Keratinocyte (primary cell): ENCODE measurements around the gene SSX2IP. TPM values are rescaled to one million over a fixed set of nuclear protein-coding genes. Genes with fewer than 3 reads are reported as not detected.

Source experiments
- DNase-seq: peaks from one replicate; pipeline ENCODE4 v3.0.0-alpha.2; 2011; ENCODE audit warnings: low read depth, missing footprints, low spot score
- FAIRE-seq: peaks from 2 replicates; lab custom pipeline; 2011; peaks lifted over from hg19 to GRCh38; lab: Jason Lieb, UNC
- H2AFZ ChIP-seq: 2 replicates; pipeline ENCODE4 v1.6.0; 2012; ENCODE audit warnings: low read length, control low read depth, inconsistent platforms; ENCODE audit not compliant: control insufficient read depth
- H3K27ac ChIP-seq: 2 replicates; pipeline ENCODE4 v1.5.1; 2011; ENCODE audit warnings: low read length; ENCODE audit not compliant: control insufficient read depth, insufficient read depth
- H3K27me3 ChIP-seq: 3 replicates; pipeline ENCODE4 v1.6.0; 2011; ENCODE audit warnings: low read length; ENCODE audit not compliant: control insufficient read depth, insufficient read depth; ENCODE audit errors: extremely low read depth
- H3K36me3 ChIP-seq, 2 experiments: 2 replicates in 1 of 2; 3 replicates in 1 of 2; pipeline ENCODE4 v1.5.1; 2011; ENCODE audit warnings: low read length in 2 of 2, mild to moderate bottlenecking in 1 of 2; ENCODE audit not compliant: control insufficient read depth in 2 of 2, insufficient read depth in 2 of 2; ENCODE audit errors: extremely low read depth in 1 of 2
- H3K4me1 ChIP-seq: 3 replicates; pipeline ENCODE4 v1.5.1; 2011; ENCODE audit warnings: low read length; ENCODE audit not compliant: control insufficient read depth, insufficient read depth; ENCODE audit errors: extremely low read depth
- H3K4me2 ChIP-seq: 3 replicates; pipeline ENCODE4 v1.6.0; 2011; ENCODE audit warnings: low read depth, low read length; ENCODE audit not compliant: control insufficient read depth, insufficient read depth; ENCODE audit errors: extremely low read depth
- H3K4me3 ChIP-seq, 3 experiments: fragments of 200-600 bp in 1 of 3; sonication (generic) in 1 of 3; 2 replicates in 2 of 3; 3 replicates in 1 of 3; pipeline ENCODE4 v1.5.1; 2011 to 2016; ENCODE audit warnings: low read length in 3 of 3, mild to moderate bottlenecking in 3 of 3, control low read depth in 2 of 3, inconsistent platforms in 1 of 3, low read depth in 1 of 3, mixed read lengths in 1 of 3, mixed run types in 1 of 3, moderate library complexity in 1 of 3; ENCODE audit not compliant: control insufficient read depth in 2 of 3, insufficient read depth in 2 of 3; ENCODE audit errors: extremely low read depth in 1 of 3
- H3K79me2 ChIP-seq: 2 replicates; pipeline ENCODE4 v1.6.0; 2012; ENCODE audit warnings: low read length; ENCODE audit not compliant: control insufficient read depth, insufficient read depth
- H3K9ac ChIP-seq: 3 replicates; pipeline ENCODE4 v1.6.0; 2011; ENCODE audit warnings: low read length; ENCODE audit not compliant: control insufficient read depth, insufficient read depth; ENCODE audit errors: extremely low read depth
- H3K9me1 ChIP-seq: 3 replicates; pipeline ENCODE4 v1.6.0; 2011; ENCODE audit warnings: low read length; ENCODE audit not compliant: control insufficient read depth, insufficient read depth; ENCODE audit errors: extremely low read depth
- H3K9me3 ChIP-seq: 2 replicates; pipeline ENCODE4 v1.5.1; 2012; ENCODE audit warnings: low read depth, low read length; ENCODE audit not compliant: control insufficient read depth
- H4K20me1 ChIP-seq: 3 replicates; pipeline ENCODE4 v1.6.0; 2011; ENCODE audit warnings: low read length; ENCODE audit not compliant: control insufficient read depth, insufficient read depth; ENCODE audit errors: extremely low read depth
- EZH2 ChIP-seq: IDR thresholded peaks from one replicate; pipeline ENCODE4 v1.6.1; 2012; ENCODE audit warnings: inconsistent platforms, mild to moderate bottlenecking, low read length, moderate library complexity
- dilution Hi-C: fragments of 300-500 bp; cut with MboI; formaldehyde crosslinking; loops from one replicate; pipeline ENCODE4 v1.7.0; 2020; ENCODE audit warnings: low sequenced_read_pairs; ENCODE audit not compliant: extremely low pct_ligation_motif_present
- polyA plus RNA-seq, 5 experiments: library from polyadenylated mRNA; depleted of rRNA in 3 of 5; stranded (reverse) in 3 of 5; stranded (forward) in 1 of 5; unstranded in 1 of 5; fragments of >200 nt; gene quantifications; 1 replicate in 1 of 5; 2 replicates in 3 of 5; 3 replicates in 1 of 5; pipeline versions ENCODE4 v1.2.1 to v1.2.3, GENCODE V29; 2011 to 2012; ENCODE audit warnings: missing spikeins in 2 of 5, low read depth in 1 of 5, low replicate concordance in 1 of 5
- TF ChIP-seq, protein P1 (sequence below), 3 experiments: IDR thresholded peaks in 1 of 3; conservative IDR thresholded peaks in 1 of 3; optimal IDR thresholded peaks in 1 of 3; 2 replicates in 2 of 3; 3 replicates in 1 of 3; pipeline versions ENCODE3 to v1.5.1; 2011; ENCODE audit warnings: low read length in 3 of 3, mild to moderate bottlenecking in 3 of 3, moderate library complexity in 2 of 3, control low read depth in 1 of 3, inconsistent platforms in 1 of 3; ENCODE audit not compliant: insufficient read depth in 2 of 3; ENCODE audit errors: extremely low read depth in 1 of 3

The SSX2IP gene
- polyA plus RNA-seq, 1 donor (not counting 4 experiments of a cell fraction or from before 2014, with no cell fraction given), result 13.0 TPM

DNA sequence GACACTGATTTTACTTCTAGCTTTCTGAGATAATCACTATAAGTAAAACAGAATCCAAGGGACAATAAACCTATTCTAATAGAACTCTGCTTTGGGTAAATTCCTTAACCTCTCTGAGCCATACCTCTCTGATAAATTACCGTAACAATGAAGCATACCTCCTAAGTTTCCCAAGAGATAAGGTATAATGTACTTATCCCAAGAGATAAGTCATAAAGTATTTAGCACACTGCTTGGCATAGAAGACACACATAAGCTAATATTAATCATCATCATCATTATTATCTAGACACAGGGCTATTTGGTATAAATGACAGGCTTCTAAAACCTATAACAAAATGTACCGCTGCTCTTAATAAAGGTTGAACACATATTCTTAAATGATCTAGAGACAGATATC is 16.2 kb downstream of the SSX2IP start:
- Histone ChIP-seq H2AFZ (no peak overlapping the region), H3K27ac (no peak overlapping the region), H3K4me1 (no peaks in the 10 kb centered on the region), H3K9ac (no peak overlapping the region), H4K20me1 (no peaks in the 10 kb centered on the region), H3K36me3 (no peaks in the 10 kb centered on the region), H3K9me1 (no peaks in the 10 kb centered on the region), H3K79me2 (no peaks in the 10 kb centered on the region), H3K9me3 (no peaks in the 10 kb centered on the region), H3K4me3 (no peak overlapping the region), H3K4me2 (no peak overlapping the region), H3K27me3 (no peaks in the 10 kb centered on the region)
- TF ChIP-seq, protein P1, sequence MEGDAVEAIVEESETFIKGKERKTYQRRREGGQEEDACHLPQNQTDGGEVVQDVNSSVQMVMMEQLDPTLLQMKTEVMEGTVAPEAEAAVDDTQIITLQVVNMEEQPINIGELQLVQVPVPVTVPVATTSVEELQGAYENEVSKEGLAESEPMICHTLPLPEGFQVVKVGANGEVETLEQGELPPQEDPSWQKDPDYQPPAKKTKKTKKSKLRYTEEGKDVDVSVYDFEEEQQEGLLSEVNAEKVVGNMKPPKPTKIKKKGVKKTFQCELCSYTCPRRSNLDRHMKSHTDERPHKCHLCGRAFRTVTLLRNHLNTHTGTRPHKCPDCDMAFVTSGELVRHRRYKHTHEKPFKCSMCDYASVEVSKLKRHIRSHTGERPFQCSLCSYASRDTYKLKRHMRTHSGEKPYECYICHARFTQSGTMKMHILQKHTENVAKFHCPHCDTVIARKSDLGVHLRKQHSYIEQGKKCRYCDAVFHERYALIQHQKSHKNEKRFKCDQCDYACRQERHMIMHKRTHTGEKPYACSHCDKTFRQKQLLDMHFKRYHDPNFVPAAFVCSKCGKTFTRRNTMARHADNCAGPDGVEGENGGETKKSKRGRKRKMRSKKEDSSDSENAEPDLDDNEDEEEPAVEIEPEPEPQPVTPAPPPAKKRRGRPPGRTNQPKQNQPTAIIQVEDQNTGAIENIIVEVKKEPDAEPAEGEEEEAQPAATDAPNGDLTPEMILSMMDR (optimal IDR thresholded peaks at IDR 0.05 in 1 of 3, IDR thresholded peaks at IDR 0.05 in 1 of 3, conservative IDR thresholded peaks at IDR 0.05 in 1 of 3; ENCODE audit: extremely low read depth in 1 of 3, insufficient read depth in 2 of 3, low read length in 3 of 3), result no peak
- dilution Hi-C loops, result no loop called here
- DNase-seq, result no peak
- no peak for FAIRE-seq

DNA sequence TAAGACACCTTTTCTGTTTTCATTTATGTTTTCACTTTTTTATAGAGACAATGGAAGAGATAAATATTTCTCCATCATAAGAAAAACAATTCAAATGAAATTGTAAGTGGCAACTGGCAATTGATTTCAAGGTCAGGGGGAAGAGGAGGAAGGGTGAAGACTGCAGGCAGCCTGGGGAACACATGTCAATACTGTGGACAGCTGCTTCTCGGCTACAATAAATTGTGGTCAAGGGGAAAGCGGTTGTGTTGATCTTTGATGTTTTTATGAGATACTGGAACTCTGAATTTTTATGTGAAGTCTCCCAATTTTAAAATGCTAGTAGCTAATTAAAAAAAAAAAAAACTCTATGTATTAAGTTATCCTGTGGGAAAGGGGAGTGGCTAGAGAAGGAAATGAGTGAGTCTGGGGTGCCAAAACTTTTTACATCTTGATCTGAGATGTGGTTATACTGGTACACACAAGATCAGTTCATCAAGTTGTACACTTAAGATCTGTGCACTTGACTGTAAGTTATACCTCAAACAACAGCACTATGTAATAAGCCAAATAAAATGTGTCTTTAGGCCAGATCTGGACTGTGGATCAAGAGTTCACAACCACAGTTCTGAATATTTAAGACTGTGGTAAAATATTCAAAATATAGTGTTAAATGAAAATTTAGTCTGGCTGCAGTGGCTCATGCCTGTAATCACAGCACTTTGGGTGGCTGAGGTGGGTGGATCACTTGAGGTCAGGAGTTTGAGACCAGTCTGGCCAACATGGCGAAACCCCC is 18.0 kb downstream of the SSX2IP start:
- Histone ChIP-seq H3K79me2 (no peaks in the 10 kb centered on the region), H3K9ac (no peak overlapping the region), H3K4me2 (no peak overlapping the region), H3K27me3 (no peaks in the 10 kb centered on the region), H3K4me1 (no peaks in the 10 kb centered on the region), H3K4me3 (no peak overlapping the region), H2AFZ (no peak overlapping the region), H3K36me3 (no peaks in the 10 kb centered on the region), H3K27ac (no peak overlapping the region), H4K20me1 (no peaks in the 10 kb centered on the region), H3K9me1 (no peaks in the 10 kb centered on the region), H3K9me3 (no peaks in the 10 kb centered on the region)
- FAIRE-seq (no peak), DNase-seq (no peak)
- no peak for TF ChIP-seq EZH2
- TF ChIP-seq, protein P1 (optimal IDR thresholded peaks at IDR 0.05 in 1 of 3, IDR thresholded peaks at IDR 0.05 in 1 of 3, conservative IDR thresholded peaks at IDR 0.05 in 1 of 3; ENCODE audit: extremely low read depth in 1 of 3, insufficient read depth in 2 of 3, low read length in 3 of 3), result no peak
- dilution Hi-C loops, result no loop called here
